ENCODE results near the gene WEE2. TPM values are rescaled to one million over a fixed set of nuclear protein-coding genes. Genes with fewer than 3 reads are reported as not detected.
A peak's percentile ranks its signal among the peaks of the same experiment; 100 is the strongest.

The WEE2 gene
- total RNA-seq, 6 donors from 2014 or later = 0.78 TPM; not detected in 5

GRCh38 chr7:141697211-141697871 lies 10.8 kb upstream of the WEE2 start:
- DNase-seq = no peak
- ATAC-seq (ENCODE audit: low FRiP score in 2 of 2) = no peak
- Histone ChIP-seq H3K4me3 (no peak overlapping the region), H3K27me3 (no peaks in the 10 kb centered on the region), H3K36me3 (no peaks in the 10 kb centered on the region), H3K9me3 (no peaks in the 10 kb centered on the region), H3K4me1 (peaks cover 21 to 35% (median 31%) of the 10 kb centered on the region in 4 donors), H3K27ac (peak overlapping the region in 1 of 4 donors; percentile 27)
- TF ChIP-seq EP300 (IDR thresholded peaks at IDR 0.05) = no peak
- TF ChIP-seq POLR2A (IDR thresholded peaks at IDR 0.05) = no peak
- TF ChIP-seq POLR2AphosphoS5 (IDR thresholded peaks at IDR 0.05) = no peak
- TF ChIP-seq CTCF (IDR thresholded peaks at IDR 0.05) = no peak
- 65 to 70% methylated on average over 10 of the region's 10 CpGs for WGBS, 2 donors

GRCh38 chr7:141698247-141699015 lies 9.7 kb upstream of the WEE2 start:
- Histone ChIP-seq H3K9me3 (no peaks in the 10 kb centered on the region), H3K27me3 (no peaks in the 10 kb centered on the region), H3K4me3 (no peak overlapping the region), H3K27ac (peak overlapping the region in 1 of 4 donors; percentile 27), H3K4me1 (peaks cover 27 to 41% (median 33%) of the 10 kb centered on the region in 4 donors), H3K36me3 (no peaks in the 10 kb centered on the region)
- DNase-seq (no peak), ATAC-seq (ENCODE audit: low FRiP score in 2 of 2) (no peak)
- 67 to 79% methylated on average over 1 of the region's 1 CpG for WGBS, 2 donors
- TF ChIP-seq POLR2A (IDR thresholded peaks at IDR 0.05) = no peak
- TF ChIP-seq POLR2AphosphoS5 (IDR thresholded peaks at IDR 0.05) = no peak
- no peak for TF ChIP-seq EP300 (IDR thresholded peaks at IDR 0.05)
- no peak for TF ChIP-seq CTCF (IDR thresholded peaks at IDR 0.05)

- Histone ChIP-seq H3K36me3 (no peaks in the 10 kb centered on the region), H3K4me3 (no peak overlapping the region), H3K4me1 (peaks cover 27 to 41% (median 33%) of the 10 kb centered on the region in 4 donors), H3K9me3 (no peaks in the 10 kb centered on the region), H3K27me3 (no peaks in the 10 kb centered on the region), H3K27ac (peak overlapping the region in 1 of 4 donors; percentile 91)
- TF ChIP-seq POLR2AphosphoS5 (IDR thresholded peaks at IDR 0.05) (no peak), POLR2A (IDR thresholded peaks at IDR 0.05) (no peak), CTCF (IDR thresholded peaks at IDR 0.05) (no peak), EP300 (IDR thresholded peaks at IDR 0.05) (no peak)
- WGBS, 2 donors = 77 to 80% methylated on average over 3 of the region's 3 CpGs
- ATAC-seq (ENCODE audit: low FRiP score in 2 of 2) (no peak), DNase-seq (no peak)
These were observed 8.3 kb upstream of the WEE2 start for GRCh38 chr7:141699860-141700259.

- Histone ChIP-seq H3K4me3 (peak overlapping the region in 3 of 4 donors; percentile 85 to 97 (median 96)), H3K27ac (peak overlapping the region; percentile 81 to 95 (median 89)), H3K9me3 (no peaks in the 10 kb centered on the region), H3K4me1 (peaks cover 27 to 41% (median 33%) of the 10 kb centered on the region in 4 donors), H3K36me3 (no peaks in the 10 kb centered on the region), H3K27me3 (no peaks in the 10 kb centered on the region)
- DNase-seq (no peak), ATAC-seq (ENCODE audit: low FRiP score in 2 of 2) (no peak)
- no peak for TF ChIP-seq POLR2A (IDR thresholded peaks at IDR 0.05)
- TF ChIP-seq EP300 (IDR thresholded peaks at IDR 0.05) = no peak
- no peak for TF ChIP-seq CTCF (IDR thresholded peaks at IDR 0.05)
- no peak for TF ChIP-seq POLR2AphosphoS5 (IDR thresholded peaks at IDR 0.05)
- WGBS, 2 donors = 62 to 65% methylated on average over 5 of the region's 5 CpGs
These were observed 7.8 kb upstream of the WEE2 start for GRCh38 chr7:141700296-141700847.

All from upper lobe of left lung (tissue), 6 donors.